ENCODE results near the gene SHISA9. TPM values are rescaled to one million over a fixed set of nuclear protein-coding genes. Genes with fewer than 3 reads are reported as not detected.

SHISA9 gene
- total RNA-seq, 6 donors from 2014 or later: 0.13 to 1.7 (median 0.20) TPM; not detected in 2

GRCh38 chr16:13143551-13143950, 242.2 kb downstream of the SHISA9 start:
- WGBS, 2 donors: 89 to 94% methylated on average over 1 of the region's 1 CpG
- Histone ChIP-seq H3K27me3 (no peaks in the 10 kb centered on the region), H3K9me3 (no peaks in the 10 kb centered on the region), H3K4me1 (no peaks in the 10 kb centered on the region), H3K4me3 (no peak overlapping the region), H3K36me3 (no peaks in the 10 kb centered on the region), H3K27ac (no peak overlapping the region)
- ATAC-seq (ENCODE audit: low FRiP score in 2 of 2): no peak
- no peak for TF ChIP-seq POLR2AphosphoS5 (IDR thresholded peaks at IDR 0.05)
- no peak for DNase-seq

- ATAC-seq (ENCODE audit: low FRiP score in 2 of 2) (no peak), DNase-seq (no peak)
- no peaks in the 10 kb centered on the region for H3K36me3 ChIP-seq
- TF ChIP-seq EP300 (IDR thresholded peaks at IDR 0.05) (no peak), POLR2AphosphoS5 (IDR thresholded peaks at IDR 0.05) (no peak), POLR2A (IDR thresholded peaks at IDR 0.05) (no peak)
- TF ChIP-seq, protein P1, sequence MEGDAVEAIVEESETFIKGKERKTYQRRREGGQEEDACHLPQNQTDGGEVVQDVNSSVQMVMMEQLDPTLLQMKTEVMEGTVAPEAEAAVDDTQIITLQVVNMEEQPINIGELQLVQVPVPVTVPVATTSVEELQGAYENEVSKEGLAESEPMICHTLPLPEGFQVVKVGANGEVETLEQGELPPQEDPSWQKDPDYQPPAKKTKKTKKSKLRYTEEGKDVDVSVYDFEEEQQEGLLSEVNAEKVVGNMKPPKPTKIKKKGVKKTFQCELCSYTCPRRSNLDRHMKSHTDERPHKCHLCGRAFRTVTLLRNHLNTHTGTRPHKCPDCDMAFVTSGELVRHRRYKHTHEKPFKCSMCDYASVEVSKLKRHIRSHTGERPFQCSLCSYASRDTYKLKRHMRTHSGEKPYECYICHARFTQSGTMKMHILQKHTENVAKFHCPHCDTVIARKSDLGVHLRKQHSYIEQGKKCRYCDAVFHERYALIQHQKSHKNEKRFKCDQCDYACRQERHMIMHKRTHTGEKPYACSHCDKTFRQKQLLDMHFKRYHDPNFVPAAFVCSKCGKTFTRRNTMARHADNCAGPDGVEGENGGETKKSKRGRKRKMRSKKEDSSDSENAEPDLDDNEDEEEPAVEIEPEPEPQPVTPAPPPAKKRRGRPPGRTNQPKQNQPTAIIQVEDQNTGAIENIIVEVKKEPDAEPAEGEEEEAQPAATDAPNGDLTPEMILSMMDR (IDR thresholded peaks at IDR 0.05): no peak
- H3K27ac ChIP-seq: no peak overlapping the region
- no peaks in the 10 kb centered on the region for H3K4me1 ChIP-seq
- no peak overlapping the region for H3K4me3 ChIP-seq
- 61 to 67% methylated on average over 2 of the region's 2 CpGs for WGBS, 2 donors
- no peaks in the 10 kb centered on the region for H3K9me3 ChIP-seq
- H3K27me3 ChIP-seq: no peaks in the 10 kb centered on the region
Observed at GRCh38 chr16:13146829-13147228, 245.4 kb downstream of the SHISA9 start.

- Histone ChIP-seq H3K4me1 (no peaks in the 10 kb centered on the region), H3K9me3 (no peaks in the 10 kb centered on the region), H3K27me3 (no peaks in the 10 kb centered on the region), H3K36me3 (no peaks in the 10 kb centered on the region), H3K4me3 (no peak overlapping the region), H3K27ac (no peak overlapping the region)
- TF ChIP-seq, protein P1 (IDR thresholded peaks at IDR 0.05): no peak
- TF ChIP-seq POLR2AphosphoS5 (IDR thresholded peaks at IDR 0.05) (no peak), EP300 (IDR thresholded peaks at IDR 0.05) (no peak), POLR2A (IDR thresholded peaks at IDR 0.05) (no peak)
- ATAC-seq (ENCODE audit: low FRiP score in 2 of 2) (no peak), DNase-seq (no peak)
- WGBS, 2 donors: 90 to 92% methylated on average over 3 of the region's 3 CpGs
Observed at GRCh38 chr16:13148294-13148693, 246.9 kb downstream of the SHISA9 start.

GRCh38 chr16:13148836-13149235, 247.4 kb downstream of the SHISA9 start:
- ATAC-seq (ENCODE audit: low FRiP score in 2 of 2) (no peak), DNase-seq (no peak)
- H3K36me3 ChIP-seq: no peaks in the 10 kb centered on the region
- H3K27me3 ChIP-seq: no peaks in the 10 kb centered on the region
- H3K9me3 ChIP-seq: no peaks in the 10 kb centered on the region
- no peak overlapping the region for H3K27ac ChIP-seq
- TF ChIP-seq POLR2A (IDR thresholded peaks at IDR 0.05) (no peak), EP300 (IDR thresholded peaks at IDR 0.05) (no peak), POLR2AphosphoS5 (IDR thresholded peaks at IDR 0.05) (no peak)
- TF ChIP-seq, protein P1 (IDR thresholded peaks at IDR 0.05): no peak
- H3K4me3 ChIP-seq: no peak overlapping the region
- WGBS, 2 donors: 60% methylated on average over 3 of the region's 3 CpGs
- no peaks in the 10 kb centered on the region for H3K4me1 ChIP-seq

DNA sequence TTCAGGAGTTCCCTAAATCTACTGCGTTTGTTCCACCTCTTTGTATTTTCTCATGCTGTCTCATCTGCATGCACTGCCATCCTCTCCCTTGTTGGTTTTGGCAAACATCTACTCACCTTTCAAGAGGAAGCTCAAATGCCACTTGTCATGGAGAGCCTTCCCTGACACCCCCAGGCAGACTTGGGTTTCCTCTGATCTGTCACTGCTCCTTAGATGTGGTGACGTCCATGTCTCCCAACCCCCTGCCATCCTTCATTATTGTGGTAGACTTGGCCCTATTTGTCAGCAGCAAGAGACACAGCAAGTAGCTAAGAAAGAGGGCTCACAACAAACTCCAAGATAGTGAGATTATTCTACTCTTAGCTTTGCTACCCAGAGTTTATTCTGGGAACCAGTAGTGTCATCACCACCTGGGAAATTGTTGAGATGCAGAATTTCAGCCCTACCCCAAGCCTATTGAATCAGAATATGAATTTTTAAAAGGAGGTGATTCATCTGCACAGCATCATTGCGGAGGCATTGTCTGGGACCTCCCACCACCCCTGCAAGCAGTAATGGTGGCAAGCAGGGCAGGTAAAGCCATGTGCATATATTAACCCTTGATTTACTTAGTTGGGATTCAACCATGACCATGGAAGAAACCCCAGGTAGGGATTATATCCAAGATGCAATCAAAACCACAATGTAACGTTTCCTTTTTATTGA, 248.9 kb downstream of the SHISA9 start:
- no peaks in the 10 kb centered on the region for H3K27me3 ChIP-seq
- H3K4me3 ChIP-seq: no peak overlapping the region
- H3K4me1 ChIP-seq: no peaks in the 10 kb centered on the region
- no peaks in the 10 kb centered on the region for H3K36me3 ChIP-seq
- no peaks in the 10 kb centered on the region for H3K9me3 ChIP-seq
- DNase-seq: no peak
- no peak for ATAC-seq (ENCODE audit: low FRiP score in 2 of 2)
- no peak for TF ChIP-seq EP300 (IDR thresholded peaks at IDR 0.05)
- H3K27ac ChIP-seq: no peak overlapping the region
- WGBS, 2 donors: 62% methylated on average over 4 of the region's 4 CpGs

- 47 to 56% methylated on average over 4 of the region's 4 CpGs for WGBS, 2 donors
- H3K27ac ChIP-seq: no peak overlapping the region
Observed at GRCh38 chr16:13153696-13154095, 252.3 kb downstream of the SHISA9 start.

More at GRCh38 chr16:13153696-13154095, 252.3 kb downstream of the SHISA9 start:
- no peak overlapping the region for H3K4me3 ChIP-seq
- H3K27me3 ChIP-seq: no peaks in the 10 kb centered on the region
- H3K9me3 ChIP-seq: no peaks in the 10 kb centered on the region
- no peaks in the 10 kb centered on the region for H3K4me1 ChIP-seq
- no peak for DNase-seq
- no peaks in the 10 kb centered on the region for H3K36me3 ChIP-seq
- no peak for TF ChIP-seq POLR2A (IDR thresholded peaks at IDR 0.05)
- TF ChIP-seq POLR2AphosphoS5 (IDR thresholded peaks at IDR 0.05): no peak
- TF ChIP-seq EP300 (IDR thresholded peaks at IDR 0.05): no peak
- TF ChIP-seq, protein P1 (IDR thresholded peaks at IDR 0.05): no peak
- no peak for ATAC-seq (ENCODE audit: low FRiP score in 2 of 2)
